Stomach (tissue), 9 donors: Measurements from ENCODE around the gene BUD13. TPM values are rescaled to one million over a fixed set of nuclear protein-coding genes. Genes with fewer than 3 reads are reported as not detected.

Experiments
- DNase-seq, 2 donors: peaks; one replicate each; pipeline versions ENCODE4 v3.0.0 to v3.0.0-alpha.2; 2013 to 2019
- H3K27ac ChIP-seq, 5 donors: fragments of 200-600 bp in 4 of 5; sonication (generic) in 4 of 5; one replicate each; pipeline ENCODE4 v1.5.1; 2013 to 2019; ENCODE audit warnings: mild to moderate bottlenecking in 1 of 5, moderate library complexity in 1 of 5
- H3K27me3 ChIP-seq, 3 donors: fragments of 200-600 bp; sonication (generic); one replicate each; pipeline ENCODE4 v1.5.1; 2017 to 2019; ENCODE audit warnings: mixed run types in 1 of 3
- H3K36me3 ChIP-seq, 4 donors: fragments of 200-600 bp; sonication (generic); 1 replicate in 3 of 4; 2 replicates in 1 of 4; pipeline ENCODE4 v1.5.1; 2016 to 2019
- H3K4me1 ChIP-seq, 4 donors: fragments of 200-600 bp; sonication (generic); one replicate each; pipeline ENCODE4 v1.5.1; 2016 to 2019
- H3K4me3 ChIP-seq, 4 donors: fragments of 200-600 bp; sonication (generic) in 3 of 4; one replicate each; pipeline ENCODE4 v1.5.1; 2016 to 2019; ENCODE audit warnings: mild to moderate bottlenecking in 1 of 4
- H3K9me3 ChIP-seq, 4 donors: fragments of 200-600 bp; sonication (generic); one replicate each; pipeline ENCODE4 v1.5.1; 2016 to 2019
- EP300 ChIP-seq: sonication (generic); formaldehyde crosslinking; IDR thresholded peaks from one replicate; pipeline ENCODE4 v1.6.1; 2017; ENCODE audit warnings: antibody characterized with exemption
- POLR2A ChIP-seq, 4 donors: fragments of 450-650 bp; IDR thresholded peaks; one replicate each; pipeline ENCODE4 v1.6.1; 2016; ENCODE audit warnings: antibody characterized with exemption in 4 of 4, control low read depth in 2 of 4, mild to moderate bottlenecking in 1 of 4, moderate library complexity in 1 of 4
- POLR2AphosphoS5 ChIP-seq, 3 donors: sonication (generic); formaldehyde crosslinking; IDR thresholded peaks; one replicate each; pipeline ENCODE4 v1.6.1; 2016; ENCODE audit warnings: antibody characterized with exemption in 3 of 3
- WGBS, 5 donors: extraction: QIAGEN DNeasy Blood & Tissue Kit in 3 of 5; methylation state at CpG; one replicate each; pipeline versions ENCODE4 v1.1.5 to v1.1.7; 2013 to 2018; 5-methylcytosine and 5-hydroxymethylcytosine counted together
- intact Hi-C: fragments of 100-400 bp; cut with DNase I; formaldehyde crosslinking; loops from one replicate; pipeline ENCODE4 v1.15.1; 2023; ENCODE audit warnings: low total_unique reads
- polyA plus RNA-seq, 3 donors: library from polyadenylated mRNA; stranded (reverse); fragments of 200-250 nt; gene quantifications; one replicate each; pipeline ENCODE4 v1.2.3, GENCODE V29; 2013
- total RNA-seq, 5 donors: library from RNA; depleted of rRNA; stranded (reverse); fragments of >200 nt; gene quantifications; one replicate each; pipeline versions ENCODE4 v1.1.0 to v1.2.3, GENCODE V29; 2014 to 2016
- TF ChIP-seq, protein P1 (sequence below), 7 experiments: fragments of 450-650 bp in 4 of 7; fragments of 200-600 bp in 3 of 7; sonication (generic) in 3 of 7; IDR thresholded peaks; one replicate each; pipeline ENCODE4 v1.5.1; 2016 to 2019; ENCODE audit warnings: antibody characterized with exemption in 7 of 7, control low read depth in 2 of 7, mild to moderate bottlenecking in 1 of 7
- donor health status: healthy with polysubstance abuse.
- donor health status: Bipolar disorder and iron deficiency.
- donor health status: healthy.

BUD13 gene
- total and polyA plus RNA-seq, 8 donors, result 4.1 to 21.7 (median 15.8) TPM

DNA sequence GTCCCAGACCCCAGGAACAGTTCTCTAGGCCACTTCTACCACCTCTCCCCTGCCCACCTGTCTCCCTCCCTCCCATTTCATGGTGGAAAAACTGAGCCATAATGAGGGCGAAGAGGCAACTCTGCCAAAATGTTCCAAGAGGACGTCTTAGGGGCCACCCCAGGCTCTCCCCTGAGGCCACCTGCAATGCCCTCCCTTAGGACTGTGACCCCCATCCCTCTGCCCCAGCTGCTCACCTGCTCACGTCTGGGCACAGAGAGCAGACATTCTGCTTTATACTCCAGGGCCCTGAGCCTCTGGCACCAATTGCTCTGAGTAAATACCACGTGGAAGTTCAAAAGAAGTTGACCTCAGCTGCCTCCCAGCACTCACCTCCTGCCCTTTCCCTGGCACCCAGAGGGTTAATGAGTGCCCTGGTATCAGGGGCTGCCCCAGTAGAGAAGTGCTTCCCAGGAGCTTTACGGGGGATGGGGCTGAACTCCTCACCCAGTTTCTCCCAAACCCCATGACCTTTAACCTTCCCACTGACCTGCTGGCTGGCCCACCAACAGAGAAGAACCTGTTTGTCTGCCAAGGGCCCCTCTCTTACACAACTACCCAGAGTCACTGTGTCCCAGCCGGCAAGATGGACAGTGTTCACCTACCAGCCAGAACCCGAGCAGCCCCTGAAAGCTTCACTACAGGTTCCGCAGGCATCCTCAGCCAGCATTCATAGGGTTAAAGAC is 19.5 kb upstream of the BUD13 start:
- Histone ChIP-seq H3K27ac (no peak overlapping the region), H3K27me3 (no peaks in the 10 kb centered on the region), H3K9me3 (no peaks in the 10 kb centered on the region), H3K4me3 (no peak overlapping the region), H3K4me1 (peaks cover 6 to 27% (median 22%) of the 10 kb centered on the region in 4 donors), H3K36me3 (no peaks in the 10 kb centered on the region)
- peak in 1 of 2 donors; percentile 5 for DNase-seq
- WGBS, 5 donors, result 64 to 82% (median 69%) methylated on average over 8 of the region's 8 CpGs
- TF ChIP-seq POLR2A (IDR thresholded peaks at IDR 0.05), result no peak
- TF ChIP-seq POLR2AphosphoS5 (IDR thresholded peaks at IDR 0.05), result no peak
- no peak for TF ChIP-seq EP300
- TF ChIP-seq, protein P1, sequence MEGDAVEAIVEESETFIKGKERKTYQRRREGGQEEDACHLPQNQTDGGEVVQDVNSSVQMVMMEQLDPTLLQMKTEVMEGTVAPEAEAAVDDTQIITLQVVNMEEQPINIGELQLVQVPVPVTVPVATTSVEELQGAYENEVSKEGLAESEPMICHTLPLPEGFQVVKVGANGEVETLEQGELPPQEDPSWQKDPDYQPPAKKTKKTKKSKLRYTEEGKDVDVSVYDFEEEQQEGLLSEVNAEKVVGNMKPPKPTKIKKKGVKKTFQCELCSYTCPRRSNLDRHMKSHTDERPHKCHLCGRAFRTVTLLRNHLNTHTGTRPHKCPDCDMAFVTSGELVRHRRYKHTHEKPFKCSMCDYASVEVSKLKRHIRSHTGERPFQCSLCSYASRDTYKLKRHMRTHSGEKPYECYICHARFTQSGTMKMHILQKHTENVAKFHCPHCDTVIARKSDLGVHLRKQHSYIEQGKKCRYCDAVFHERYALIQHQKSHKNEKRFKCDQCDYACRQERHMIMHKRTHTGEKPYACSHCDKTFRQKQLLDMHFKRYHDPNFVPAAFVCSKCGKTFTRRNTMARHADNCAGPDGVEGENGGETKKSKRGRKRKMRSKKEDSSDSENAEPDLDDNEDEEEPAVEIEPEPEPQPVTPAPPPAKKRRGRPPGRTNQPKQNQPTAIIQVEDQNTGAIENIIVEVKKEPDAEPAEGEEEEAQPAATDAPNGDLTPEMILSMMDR (IDR thresholded peaks at IDR 0.05), result no peak
- intact Hi-C loops, result loop anchor here (10.0 kb wide), 1 partner anchor 312 kb away; no protein-coding TSS in a partner anchor

- Histone ChIP-seq H3K27ac (no peak within 1 kb of the TSS), H3K36me3 (peaks cover 0 to 1% (median 0%) of the 10 kb centered on the region in 4 donors), H3K4me3 (peak within 1 kb of the TSS in 2 of 4 donors; percentile 19 to 23), H3K9me3 (no peaks in the 10 kb centered on the region), H3K27me3 (no peaks in the 10 kb centered on the region), H3K4me1 (peaks cover 9 to 32% (median 28%) of the 10 kb centered on the region in 4 donors)
- intact Hi-C loops, result loop anchor here (10.0 kb wide), 1 partner anchor 313 kb away; no protein-coding TSS in a partner anchor
- TF ChIP-seq, protein P1 (IDR thresholded peaks at IDR 0.05), result no peak
- no peak for TF ChIP-seq POLR2A (IDR thresholded peaks at IDR 0.05)
- WGBS, 5 donors, result 86 to 95% (median 92%) methylated on average over 4 to 7 of the region's 7 CpGs
- no peak for DNase-seq
Observed at GRCh38 chr11:116791813-116792143, 19.0 kb upstream of the BUD13 start, which contains the start of gene APOA5. Gene APOA5, minus strand, starts transcription at chr11:116791879. Its CDS starts 19 bp downstream, at chr11:116791860.

- Histone ChIP-seq H3K27me3 (no peaks in the 10 kb centered on the region), H3K4me3 (peak overlapping the region in 2 of 4 donors; percentile 19 to 23), H3K4me1 (peaks cover 11 to 38% (median 33%) of the 10 kb centered on the region in 4 donors), H3K9me3 (no peaks in the 10 kb centered on the region), H3K36me3 (peaks cover 0 to 7% (median 4%) of the 10 kb centered on the region in 4 donors), H3K27ac (no peak overlapping the region)
- 11 to 32% (median 27%) methylated on average over 18 to 31 of the region's 31 CpGs for WGBS, 5 donors
- no peak for TF ChIP-seq POLR2AphosphoS5 (IDR thresholded peaks at IDR 0.05)
- TF ChIP-seq, protein P1 (IDR thresholded peaks at IDR 0.05), result peak in 6 of 7 experiments; percentile 78 to 95 (median 91)
- no peak for TF ChIP-seq EP300
- no peak for TF ChIP-seq POLR2A (IDR thresholded peaks at IDR 0.05)
- DNase-seq, result peak; percentile 86 to 90
- intact Hi-C loops, result loop anchor here (10.0 kb wide), 1 partner anchor 314 kb away; no protein-coding TSS in a partner anchor
Observed at GRCh38 chr11:116791002-116791812, 18.4 kb upstream of the BUD13 start.
